Measurements from ENCODE around the gene HCRTR1. TPM values are rescaled to one million over a fixed set of nuclear protein-coding genes. Genes with fewer than 3 reads are reported as not detected.

HCRTR1 gene
- total and polyA plus RNA-seq, 2 donors (not counting 1 experiment from before 2014, with no cell fraction given): 0.22 TPM; not detected in 1

- peak; percentile 35 for DNase-seq
- peaks cover 13 to 19% of the 10 kb centered on the region in 2 donors for H3K4me1 ChIP-seq (ENCODE audit: control insufficient read depth in 2 of 2, insufficient read depth in 2 of 2, low read length in 2 of 2)
- no peaks in the 10 kb centered on the region for H4K20me1 ChIP-seq (ENCODE audit: control insufficient read depth, insufficient read depth, low read length, poor library complexity, severe bottlenecking)
- no peak for TF ChIP-seq EZH2 (IDR thresholded peaks at IDR 0.05; ENCODE audit: borderline replicate concordance, insufficient read depth, low read depth, low read length, poor library complexity, severe bottlenecking)
- no peak for TF ChIP-seq CTCF (IDR thresholded peaks at IDR 0.05)
- H3K4me3 Mint-ChIP-seq: no peak overlapping the region
- peaks cover 22% of the 10 kb centered on the region for H3K4me1 Mint-ChIP-seq
- 69% methylated on average over 21 of the region's 23 CpGs for WGBS (ENCODE audit: insufficient coverage)
- peaks cover 35% of the 10 kb centered on the region for H3K27me3 Mint-ChIP-seq
- no peak overlapping the region for H2AFZ ChIP-seq (ENCODE audit: insufficient read depth, low read depth, low read length, poor library complexity, severe bottlenecking)
- H3K4me3 ChIP-seq (ENCODE audit: control extremely low read depth in 1 of 5, extremely low read depth in 1 of 5, insufficient read depth in 1 of 5, low read depth in 2 of 5, low read length in 4 of 5): no peak overlapping the region
- H3K4me2 ChIP-seq (replicated peaks; ENCODE audit: low read depth, low read length, poor library complexity, severe bottlenecking): no peak overlapping the region
- peaks cover 0 to 33% (median 12%) of the 10 kb centered on the region in 4 experiments for H3K27me3 ChIP-seq (replicated peaks in 1 of 4; ENCODE audit: control extremely low read depth in 1 of 4, control insufficient read depth in 3 of 4, insufficient read depth in 4 of 4, low read length in 3 of 4)
- ChIA-PET CTCF (interaction anchor here (0.7 to 3.8 kb wide), 11 partner anchors 9 to 169 kb away, joined by 3 to 33 read pairs (median 4); no protein-coding TSS in a partner anchor), POLR2A (no interaction called here)
- no peaks in the 10 kb centered on the region for H3K9me3 Mint-ChIP-seq (ENCODE audit: insufficient read depth)
- H3K27ac ChIP-seq (ENCODE audit: low read length in 2 of 2): no peak overlapping the region
- H3K9me3 ChIP-seq (ENCODE audit: control extremely low read depth in 1 of 3, control insufficient read depth in 2 of 3, insufficient read depth in 1 of 3, low read length in 2 of 3): peaks cover 0 to 5% (median 0%) of the 10 kb centered on the region in 3 donors
- H3K27ac Mint-ChIP-seq: no peak overlapping the region
- H3K36me3 ChIP-seq (replicated peaks in 1 of 2; ENCODE audit: control extremely low read depth in 1 of 2, control insufficient read depth in 1 of 2, extremely low read depth in 1 of 2, insufficient read depth in 2 of 2, low read length in 1 of 2): no peaks in the 10 kb centered on the region
- H3K79me2 ChIP-seq (ENCODE audit: control insufficient read depth, insufficient read depth, low read length): no peaks in the 10 kb centered on the region
- no peak for ATAC-seq (ENCODE audit: low read depth)
- no peak overlapping the region for H3K9ac ChIP-seq (ENCODE audit: low read length)
- intact Hi-C loops (cut with micrococcal nuclease): loop anchor here (1.0 kb wide), 2 partner anchors 25 to 55 kb away; no protein-coding TSS in a partner anchor
These were observed 1.7 kb downstream of the HCRTR1 start for GRCh38 chr1:31618916-31619846.

Data from B cell (primary cell).